Suprapubic skin (tissue), 3 donors: ENCODE results near the gene BORCS5.

ENCODE experiments used
- CTCF ChIP-seq, 2 donors: fragments of 200-600 bp in 1 of 2; fragments of 450-650 bp in 1 of 2; sonication (generic) in 1 of 2; IDR thresholded peaks; one replicate each; pipeline ENCODE4 v1.5.1; 2016 to 2019; ENCODE audit warnings: antibody characterized with exemption in 2 of 2, mild to moderate bottlenecking in 1 of 2, moderate library complexity in 1 of 2
- EP300 ChIP-seq: sonication (generic); formaldehyde crosslinking; IDR thresholded peaks from one replicate; pipeline ENCODE4 v1.6.1; 2017; ENCODE audit warnings: antibody characterized with exemption
- POLR2A ChIP-seq, 2 donors: fragments of 450-650 bp; IDR thresholded peaks; one replicate each; pipeline ENCODE4 v1.6.1; 2017; ENCODE audit warnings: antibody characterized with exemption in 2 of 2, mild to moderate bottlenecking in 2 of 2, moderate library complexity in 2 of 2

- TF ChIP-seq CTCF (IDR thresholded peaks at IDR 0.05) (no peak), POLR2A (IDR thresholded peaks at IDR 0.05) (no peak), EP300 (no peak)
These were observed 120.6 kb downstream of the BORCS5 start for GRCh38 chr12:12477532-12477890.
